GM23248 (cell line): Measurements from ENCODE around the gene SMARCB1.

Source experiments
- EZH2 ChIP-seq: fragments of 200-600 bp; sonication (generic); IDR thresholded peaks from 2 replicates; pipeline ENCODE4 v1.6.1; 2018; ENCODE audit warnings: antibody characterized with exemption, mild to moderate bottlenecking; ENCODE audit not compliant: insufficient read depth, poor library complexity, severe bottlenecking
- EZH2phosphoT487 ChIP-seq: fragments of 200-600 bp; sonication (generic); IDR thresholded peaks from 2 replicates; pipeline ENCODE4 v1.6.1; 2018; ENCODE audit warnings: antibody characterized with exemption, moderate library complexity, mild to moderate bottlenecking, low read depth; ENCODE audit not compliant: insufficient read depth

GRCh38 chr22:23858484-23858815 is 71.7 kb downstream of the SMARCB1 start:
- TF ChIP-seq EZH2, result no peak
- TF ChIP-seq EZH2phosphoT487, result no peak
